VCaP (cell line): ENCODE measurements around the gene PTPRD.

ENCODE experiments used
- H3K27ac ChIP-seq: fragments of 450-650 bp; 2 replicates; pipeline ENCODE4 v1.5.1; 2017
- CTCF ChIP-seq: fragments of 450-650 bp; conservative IDR thresholded peaks from 2 replicates; pipeline ENCODE4 v1.5.1; 2017; ENCODE audit warnings: mild to moderate bottlenecking, moderate library complexity

The PTPRD gene

GRCh38 chr9:10253341-10253740, 359.5 kb downstream of the PTPRD start:
- H3K27ac ChIP-seq: no peak overlapping the region
- no peak for TF ChIP-seq CTCF

- no peak for TF ChIP-seq CTCF
- H3K27ac ChIP-seq: no peak overlapping the region
Measured at GRCh38 chr9:10252174-10252573, 360.6 kb downstream of the PTPRD start.

- no peak overlapping the region for H3K27ac ChIP-seq
- TF ChIP-seq CTCF: no peak
Measured at GRCh38 chr9:10251490-10251889, 361.3 kb downstream of the PTPRD start.

- no peak for TF ChIP-seq CTCF
- H3K27ac ChIP-seq: no peak overlapping the region
Measured at GRCh38 chr9:10250219-10250618, 362.6 kb downstream of the PTPRD start.

GRCh38 chr9:10248890-10249289, 363.9 kb downstream of the PTPRD start:
- no peak for TF ChIP-seq CTCF
- H3K27ac ChIP-seq: no peak overlapping the region

- no peak for TF ChIP-seq CTCF
- H3K27ac ChIP-seq: no peak overlapping the region
Measured at GRCh38 chr9:10242255-10242654, 370.5 kb downstream of the PTPRD start.

DNA sequence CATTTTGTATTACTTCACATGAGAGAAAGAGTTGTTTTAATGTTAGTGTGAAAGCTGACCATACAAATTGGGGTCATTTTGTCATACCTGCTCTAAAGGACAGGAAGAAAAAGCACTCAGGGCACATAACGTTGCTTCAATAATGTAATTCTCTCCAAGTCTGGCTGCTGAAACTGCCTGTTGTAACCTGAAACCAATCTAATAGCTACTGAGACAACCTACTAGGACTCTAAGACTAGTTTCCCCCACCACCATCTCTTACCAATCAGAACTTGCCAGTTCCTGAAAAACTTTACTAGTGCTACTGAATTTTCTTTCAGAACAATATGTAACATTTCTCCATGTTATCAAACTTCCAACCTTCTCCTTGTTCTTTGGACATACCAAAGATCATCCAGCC, 374.7 kb downstream of the PTPRD start:
- no peak overlapping the region for H3K27ac ChIP-seq
- TF ChIP-seq CTCF: no peak

GRCh38 chr9:10237584-10237983, 375.2 kb downstream of the PTPRD start:
- H3K27ac ChIP-seq: no peak overlapping the region
- no peak for TF ChIP-seq CTCF
